Stomach (tissue), 9 donors: ENCODE data around the gene TBC1D5. TPM values are rescaled to one million over a fixed set of nuclear protein-coding genes. Genes with fewer than 3 reads are reported as not detected.
A peak's percentile ranks its signal among the peaks of the same experiment; 100 is the strongest.

ENCODE experiments used
- DNase-seq, 2 donors: peaks; one replicate each; pipeline versions ENCODE4 v3.0.0 to v3.0.0-alpha.2; 2013 to 2019
- H3K27ac ChIP-seq, 5 donors: fragments of 200-600 bp in 4 of 5; sonication (generic) in 4 of 5; one replicate each; pipeline ENCODE4 v1.5.1; 2013 to 2019; ENCODE audit warnings: mild to moderate bottlenecking in 1 of 5, moderate library complexity in 1 of 5
- H3K27me3 ChIP-seq, 3 donors: fragments of 200-600 bp; sonication (generic); one replicate each; pipeline ENCODE4 v1.5.1; 2017 to 2019; ENCODE audit warnings: mixed run types in 1 of 3
- H3K36me3 ChIP-seq, 4 donors: fragments of 200-600 bp; sonication (generic); 1 replicate in 3 of 4; 2 replicates in 1 of 4; pipeline ENCODE4 v1.5.1; 2016 to 2019
- H3K4me1 ChIP-seq, 4 donors: fragments of 200-600 bp; sonication (generic); one replicate each; pipeline ENCODE4 v1.5.1; 2016 to 2019
- H3K4me3 ChIP-seq, 4 donors: fragments of 200-600 bp; sonication (generic) in 3 of 4; one replicate each; pipeline ENCODE4 v1.5.1; 2016 to 2019; ENCODE audit warnings: mild to moderate bottlenecking in 1 of 4
- H3K9me3 ChIP-seq, 4 donors: fragments of 200-600 bp; sonication (generic); one replicate each; pipeline ENCODE4 v1.5.1; 2016 to 2019
- CTCF ChIP-seq, 7 experiments: fragments of 450-650 bp in 4 of 7; fragments of 200-600 bp in 3 of 7; sonication (generic) in 3 of 7; IDR thresholded peaks; one replicate each; pipeline ENCODE4 v1.5.1; 2016 to 2019; ENCODE audit warnings: antibody characterized with exemption in 7 of 7, control low read depth in 2 of 7, mild to moderate bottlenecking in 1 of 7
- EP300 ChIP-seq: sonication (generic); formaldehyde crosslinking; IDR thresholded peaks from one replicate; pipeline ENCODE4 v1.6.1; 2017; ENCODE audit warnings: antibody characterized with exemption
- POLR2A ChIP-seq, 4 donors: fragments of 450-650 bp; IDR thresholded peaks; one replicate each; pipeline ENCODE4 v1.6.1; 2016; ENCODE audit warnings: antibody characterized with exemption in 4 of 4, control low read depth in 2 of 4, mild to moderate bottlenecking in 1 of 4, moderate library complexity in 1 of 4
- POLR2AphosphoS5 ChIP-seq, 3 donors: sonication (generic); formaldehyde crosslinking; IDR thresholded peaks; one replicate each; pipeline ENCODE4 v1.6.1; 2016; ENCODE audit warnings: antibody characterized with exemption in 3 of 3
- WGBS, 5 donors: extraction: QIAGEN DNeasy Blood & Tissue Kit in 3 of 5; methylation state at CpG; one replicate each; pipeline versions ENCODE4 v1.1.5 to v1.1.7; 2013 to 2018; 5-methylcytosine and 5-hydroxymethylcytosine counted together
- intact Hi-C: fragments of 100-400 bp; cut with DNase I; formaldehyde crosslinking; loops from one replicate; pipeline ENCODE4 v1.15.1; 2023; ENCODE audit warnings: low total_unique reads
- polyA plus RNA-seq, 3 donors: library from polyadenylated mRNA; stranded (reverse); fragments of 200-250 nt; gene quantifications; one replicate each; pipeline ENCODE4 v1.2.3, GENCODE V29; 2013
- total RNA-seq, 5 donors: library from RNA; depleted of rRNA; stranded (reverse); fragments of >200 nt; gene quantifications; one replicate each; pipeline versions ENCODE4 v1.1.0 to v1.2.3, GENCODE V29; 2014 to 2016
- donor health status: healthy with polysubstance abuse.
- donor health status: Bipolar disorder and iron deficiency.
- donor health status: healthy.

Gene TBC1D5
- total and polyA plus RNA-seq, 8 donors: 4.7 to 75.1 (median 32.0) TPM

- no peak overlapping the region for H3K27ac ChIP-seq
- no peak for DNase-seq
- no peaks in the 10 kb centered on the region for H3K27me3 ChIP-seq
- peaks cover 0 to 7% (median 0%) of the 10 kb centered on the region in 4 donors for H3K36me3 ChIP-seq
- no peaks in the 10 kb centered on the region for H3K9me3 ChIP-seq
- no peak for TF ChIP-seq EP300
- TF ChIP-seq POLR2AphosphoS5 (IDR thresholded peaks at IDR 0.05): no peak
- TF ChIP-seq POLR2A (IDR thresholded peaks at IDR 0.05): no peak
- no peak for TF ChIP-seq CTCF (IDR thresholded peaks at IDR 0.05)
- intact Hi-C loops: no loop called here
- no peak overlapping the region for H3K4me3 ChIP-seq
- no peaks in the 10 kb centered on the region for H3K4me1 ChIP-seq
These were observed 411.8 kb downstream of the TBC1D5 start for GRCh38 chr3:17330660-17331059.

- DNase-seq: no peak
- H3K9me3 ChIP-seq: no peaks in the 10 kb centered on the region
- WGBS, 5 donors: 96 to 100% (median 98%) methylated on average over 1 of the region's 1 CpG
- TF ChIP-seq POLR2A (IDR thresholded peaks at IDR 0.05) (no peak), POLR2AphosphoS5 (IDR thresholded peaks at IDR 0.05) (no peak), EP300 (no peak), CTCF (IDR thresholded peaks at IDR 0.05) (no peak)
- H3K36me3 ChIP-seq: peaks cover 0 to 7% (median 0%) of the 10 kb centered on the region in 4 donors
- no peak overlapping the region for H3K27ac ChIP-seq
- H3K27me3 ChIP-seq: no peaks in the 10 kb centered on the region
- H3K4me3 ChIP-seq: no peak overlapping the region
- H3K4me1 ChIP-seq: no peaks in the 10 kb centered on the region
- intact Hi-C loops: no loop called here
These were observed 412.5 kb downstream of the TBC1D5 start for GRCh38 chr3:17329927-17330326.

GRCh38 chr3:17322106-17322793 is 420.2 kb downstream of the TBC1D5 start:
- WGBS, 5 donors: 66 to 77% (median 68%) methylated on average over 5 of the region's 5 CpGs
- TF ChIP-seq POLR2AphosphoS5 (IDR thresholded peaks at IDR 0.05): no peak
- no peak for TF ChIP-seq EP300
- no peak for TF ChIP-seq POLR2A (IDR thresholded peaks at IDR 0.05)
- TF ChIP-seq CTCF (IDR thresholded peaks at IDR 0.05): no peak
- H3K36me3 ChIP-seq: no peaks in the 10 kb centered on the region
- no peaks in the 10 kb centered on the region for H3K27me3 ChIP-seq
- intact Hi-C loops: no loop called here
- H3K4me1 ChIP-seq: peaks cover 0 to 9% (median 2%) of the 10 kb centered on the region in 4 donors
- H3K27ac ChIP-seq: no peak overlapping the region
- H3K4me3 ChIP-seq: no peak overlapping the region
- peak in 1 of 2 donors; percentile 7 for DNase-seq
- H3K9me3 ChIP-seq: no peaks in the 10 kb centered on the region

- no peak overlapping the region for H3K4me3 ChIP-seq
- TF ChIP-seq POLR2A (IDR thresholded peaks at IDR 0.05): no peak
- no peak for TF ChIP-seq POLR2AphosphoS5 (IDR thresholded peaks at IDR 0.05)
- TF ChIP-seq EP300: no peak
- TF ChIP-seq CTCF (IDR thresholded peaks at IDR 0.05): no peak
- H3K9me3 ChIP-seq: no peaks in the 10 kb centered on the region
- no peak overlapping the region for H3K27ac ChIP-seq
- intact Hi-C loops: no loop called here
- no peaks in the 10 kb centered on the region for H3K27me3 ChIP-seq
- no peaks in the 10 kb centered on the region for H3K36me3 ChIP-seq
- DNase-seq: no peak
- H3K4me1 ChIP-seq: peaks cover 0 to 9% (median 2%) of the 10 kb centered on the region in 4 donors
These were observed 422.2 kb downstream of the TBC1D5 start for GRCh38 chr3:17320266-17320665.
